MCF 10A (cell line): ENCODE data around the gene ST6GAL1. TPM values are rescaled to one million over a fixed set of nuclear protein-coding genes. Genes with fewer than 3 reads are reported as not detected.

Experiments used
- BruUV-seq: library from RNA; stranded (reverse); fragments of 400-500 nt; replicated peaks from 2 replicates; lab custom pipeline; 2021; lab: Mats Ljungman, UMichigan
- CTCF ChIA-PET: fragments of 300-600 bp; sonication (Branson Sonifier 250); formaldehyde crosslinking; extraction: SDS; loops from one replicate; lab custom pipeline; 2021; ENCODE audit warnings: antibody characterized with exemption, inconsistent platforms; lab: Yijun Ruan, JAX
- POLR2A ChIA-PET: fragments of 300-600, 350-650 bp; sonication (Branson Sonifier 250); formaldehyde crosslinking; extraction: SDS; loops from one replicate; lab custom pipeline; 2020; ENCODE audit warnings: antibody characterized with exemption, inconsistent platforms; lab: Yijun Ruan, JAX
- DNase-seq: peaks from one replicate; pipeline ENCODE4 v3.0.0-alpha.2; 2018; ENCODE audit not compliant: unreplicated experiment
- H3K27ac Mint-ChIP-seq: one replicate; pipeline ENCODE4 v1.8.0; 2022; ENCODE audit warnings: mild to moderate bottlenecking, low read depth, mixed read lengths; ENCODE audit not compliant: unreplicated experiment
- H3K27me3 Mint-ChIP-seq: one replicate; pipeline ENCODE4 v1.8.0; 2022; ENCODE audit warnings: mixed read lengths; ENCODE audit not compliant: insufficient read depth, unreplicated experiment
- H3K36me3 Mint-ChIP-seq: one replicate; pipeline ENCODE4 v1.8.0; 2022; ENCODE audit warnings: mild to moderate bottlenecking, moderate library complexity, mixed read lengths; ENCODE audit not compliant: insufficient read depth, unreplicated experiment
- H3K4me1 Mint-ChIP-seq: one replicate; pipeline ENCODE4 v1.8.0; 2022; ENCODE audit warnings: mixed read lengths; ENCODE audit not compliant: insufficient read depth, unreplicated experiment
- H3K4me3 Mint-ChIP-seq: one replicate; pipeline ENCODE4 v1.8.0; 2022; ENCODE audit warnings: mild to moderate bottlenecking, moderate library complexity, mixed read lengths; ENCODE audit not compliant: unreplicated experiment
- H3K9me3 Mint-ChIP-seq: one replicate; pipeline ENCODE4 v1.8.0; 2022; ENCODE audit warnings: mixed read lengths; ENCODE audit not compliant: unreplicated experiment
- intact Hi-C: fragments of 100-400 bp; cut with micrococcal nuclease; formaldehyde crosslinking; loops from 2 replicates; pipeline ENCODE4 v1.14.1; 2022
- total RNA-seq: library from RNA; stranded (reverse); gene quantifications from 2 replicates; pipeline ENCODE4 v1.2.3, GENCODE V29; 2022
- TF ChIP-seq, protein P1 (sequence below): fragments of 200-600 bp; IDR thresholded peaks from one replicate; pipeline ENCODE4 v1.8.0; 2022; ENCODE audit warnings: antibody characterized with exemption, mild to moderate bottlenecking; ENCODE audit not compliant: unreplicated experiment

Gene ST6GAL1
- total RNA-seq, 1 experiment from 2014 or later: 18.8 TPM

DNA sequence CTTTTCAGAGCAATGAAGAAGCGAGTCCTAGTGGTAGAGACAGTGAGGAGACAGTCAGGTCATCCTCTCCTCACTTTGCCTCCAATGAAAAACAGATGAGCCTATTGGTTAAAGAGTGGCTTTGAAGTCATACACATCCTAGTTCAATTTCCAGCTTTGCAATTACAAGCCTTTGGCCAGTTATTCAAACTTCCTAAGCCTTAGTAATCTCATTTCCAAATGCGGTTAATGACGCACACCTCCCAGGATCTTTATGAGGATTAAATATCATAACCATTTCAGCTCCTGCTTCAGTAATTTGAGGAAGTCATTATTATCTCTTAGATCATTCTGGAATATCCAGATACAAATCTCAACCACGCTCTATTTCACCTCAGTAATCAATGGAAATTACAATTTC is 10.0 kb upstream of the ST6GAL1 start:
- H3K27me3 Mint-ChIP-seq: no peaks in the 10 kb centered on the region
- intact Hi-C loops: no loop called here
- TF ChIP-seq, protein P1, sequence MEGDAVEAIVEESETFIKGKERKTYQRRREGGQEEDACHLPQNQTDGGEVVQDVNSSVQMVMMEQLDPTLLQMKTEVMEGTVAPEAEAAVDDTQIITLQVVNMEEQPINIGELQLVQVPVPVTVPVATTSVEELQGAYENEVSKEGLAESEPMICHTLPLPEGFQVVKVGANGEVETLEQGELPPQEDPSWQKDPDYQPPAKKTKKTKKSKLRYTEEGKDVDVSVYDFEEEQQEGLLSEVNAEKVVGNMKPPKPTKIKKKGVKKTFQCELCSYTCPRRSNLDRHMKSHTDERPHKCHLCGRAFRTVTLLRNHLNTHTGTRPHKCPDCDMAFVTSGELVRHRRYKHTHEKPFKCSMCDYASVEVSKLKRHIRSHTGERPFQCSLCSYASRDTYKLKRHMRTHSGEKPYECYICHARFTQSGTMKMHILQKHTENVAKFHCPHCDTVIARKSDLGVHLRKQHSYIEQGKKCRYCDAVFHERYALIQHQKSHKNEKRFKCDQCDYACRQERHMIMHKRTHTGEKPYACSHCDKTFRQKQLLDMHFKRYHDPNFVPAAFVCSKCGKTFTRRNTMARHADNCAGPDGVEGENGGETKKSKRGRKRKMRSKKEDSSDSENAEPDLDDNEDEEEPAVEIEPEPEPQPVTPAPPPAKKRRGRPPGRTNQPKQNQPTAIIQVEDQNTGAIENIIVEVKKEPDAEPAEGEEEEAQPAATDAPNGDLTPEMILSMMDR: no peak
- peaks cover 15% of the 10 kb centered on the region for H3K4me1 Mint-ChIP-seq
- CTCF ChIA-PET: interaction anchor here (0.9 to 1.0 kb wide), 3 partner anchors 12 to 1783 kb away, joined by 3 to 4 read pairs (median 3); no protein-coding TSS in a partner anchor
- H3K9me3 Mint-ChIP-seq: no peaks in the 10 kb centered on the region
- H3K4me3 Mint-ChIP-seq: no peak overlapping the region
- no peak overlapping the region for H3K27ac Mint-ChIP-seq
- POLR2A ChIA-PET: interaction anchor here (1.2 to 2.3 kb wide), 2 partner anchors 9 to 12 kb away, joined by 4 to 7 read pairs; no protein-coding TSS in a partner anchor
- DNase-seq: no peak
- BruUV-seq: no TSS peak
- no peaks in the 10 kb centered on the region for H3K36me3 Mint-ChIP-seq

DNA sequence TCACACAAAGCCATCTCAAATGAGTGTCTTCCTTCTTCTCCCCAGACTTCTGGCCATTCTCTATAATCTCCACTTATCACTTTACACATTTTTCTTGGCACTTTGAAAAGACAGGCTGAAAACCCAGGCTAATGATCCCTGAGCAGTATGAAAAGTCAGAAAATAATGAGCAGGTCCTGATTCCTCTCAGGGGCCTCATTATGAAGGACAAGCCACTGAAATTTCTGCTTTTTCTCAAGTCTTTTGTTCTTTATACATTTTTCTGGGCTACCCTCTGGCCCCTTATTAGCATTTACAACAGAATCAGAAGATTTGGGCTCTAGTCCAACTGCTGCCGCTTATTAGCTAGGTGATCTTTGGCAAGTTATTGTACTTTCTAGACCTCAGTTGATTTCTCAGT is 9.5 kb upstream of the ST6GAL1 start:
- Mint-ChIP-seq H3K4me3 (no peak overlapping the region), H3K9me3 (no peaks in the 10 kb centered on the region), H3K36me3 (no peaks in the 10 kb centered on the region), H3K4me1 (peaks cover 10% of the 10 kb centered on the region), H3K27ac (no peak overlapping the region), H3K27me3 (no peaks in the 10 kb centered on the region)
- intact Hi-C loops: no loop called here
- DNase-seq: no peak
- POLR2A ChIA-PET: interaction anchor here (0.6 to 2.3 kb wide), 3 partner anchors 8 to 142 kb away, joined by 3 to 7 read pairs (median 4); no protein-coding TSS in a partner anchor
- BruUV-seq: no TSS peak
- CTCF ChIA-PET: interaction anchor here (0.9 to 1.0 kb wide), 3 partner anchors 12 to 1783 kb away, joined by 3 to 4 read pairs (median 4); no protein-coding TSS in a partner anchor
- TF ChIP-seq, protein P1: no peak

DNA sequence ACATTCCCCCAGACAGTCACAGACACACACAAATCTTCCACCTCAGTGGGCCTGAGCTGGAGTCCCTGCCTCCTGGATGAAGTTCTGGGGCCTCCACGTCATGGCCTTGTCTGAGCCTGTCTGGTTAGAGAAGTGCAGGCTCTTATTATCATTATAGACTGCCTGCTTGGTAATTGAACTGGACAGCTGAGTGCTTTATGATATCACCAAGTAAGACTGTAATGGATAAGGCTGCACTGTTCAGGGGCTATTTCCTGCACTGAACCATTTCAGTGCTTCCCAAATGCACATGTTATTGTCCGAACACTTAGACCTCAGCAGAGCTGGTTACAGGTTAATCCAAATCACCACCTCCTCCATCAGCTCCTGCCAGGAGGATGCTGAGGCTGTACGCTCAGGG is 8.7 kb upstream of the ST6GAL1 start:
- ChIA-PET CTCF (interaction anchor here (1.0 to 1.2 kb wide), 2 partner anchors 12 to 62 kb away, joined by 3 to 4 read pairs; no protein-coding TSS in a partner anchor), POLR2A (interaction anchor here (0.6 to 2.3 kb wide), 3 partner anchors 10 to 1500 kb away, joined by 3 to 7 read pairs (median 3); no protein-coding TSS in a partner anchor)
- intact Hi-C loops: no loop called here
- H3K36me3 Mint-ChIP-seq: peaks cover 3% of the 10 kb centered on the region
- H3K4me3 Mint-ChIP-seq: no peak overlapping the region
- H3K27ac Mint-ChIP-seq: no peak overlapping the region
- no TSS peak for BruUV-seq
- TF ChIP-seq, protein P1: no peak
- no peaks in the 10 kb centered on the region for H3K9me3 Mint-ChIP-seq
- no peak for DNase-seq
- no peaks in the 10 kb centered on the region for H3K27me3 Mint-ChIP-seq
- peaks cover 3% of the 10 kb centered on the region for H3K4me1 Mint-ChIP-seq

DNA sequence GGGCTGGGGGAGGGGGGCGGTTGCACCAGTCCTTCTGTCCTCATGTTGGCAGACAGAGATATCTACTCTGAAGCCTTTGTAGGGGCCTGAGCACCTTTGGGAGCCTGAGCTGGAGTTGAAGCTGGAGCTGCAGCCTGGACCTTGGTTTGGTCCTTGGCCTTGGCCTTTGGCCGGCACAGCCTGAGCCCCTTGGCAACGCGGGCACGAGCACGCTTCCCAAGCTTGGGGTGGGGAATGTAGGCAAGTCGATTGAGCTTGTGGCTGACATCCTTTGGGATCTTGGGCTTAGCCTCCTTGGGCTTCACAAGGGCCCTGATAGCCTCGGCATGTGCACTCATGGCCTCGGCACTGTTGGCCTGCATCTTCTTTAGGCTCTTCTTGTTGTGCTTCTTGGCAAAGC is 8.1 kb upstream of the ST6GAL1 start:
- Mint-ChIP-seq H3K9me3 (no peaks in the 10 kb centered on the region), H3K36me3 (peaks cover 4% of the 10 kb centered on the region), H3K27me3 (no peaks in the 10 kb centered on the region), H3K4me3 (no peak overlapping the region), H3K27ac (peak overlapping the region; percentile 71), H3K4me1 (peaks cover under 1% of the 10 kb centered on the region)
- ChIA-PET CTCF (interaction anchor here (0.7 to 2.3 kb wide), 4 partner anchors 42 to 191 kb away, joined by 3 to 12 read pairs (median 4); no protein-coding TSS in a partner anchor), POLR2A (interaction anchor here (1.0 to 1.2 kb wide), 4 partner anchors 10 to 138 kb away, joined by 3 to 12 read pairs (median 3); partner anchors contain the start of gene ST6GAL1)
- intact Hi-C loops: no loop called here
- TF ChIP-seq, protein P1: no peak
- no peak for DNase-seq
- BruUV-seq: no TSS peak
